HG03095 (cell line): ENCODE data around the gene ING3.

Experiments
- ATAC-seq: cut with Tn5 transposase; IDR thresholded peaks from one replicate; pipeline ENCODE4 v1.9.1; 2021; ENCODE audit warnings: moderate library complexity; ENCODE audit not compliant: unreplicated experiment

The ING3 gene

GRCh38 chr7:120950539-120951308 is at the start of gene ING3:
Gene ING3, plus strand, starts transcription at chr7:120950777. Its CDS starts 120 bp downstream, at chr7:120950897.
- peak; percentile 97 for ATAC-seq

- ATAC-seq = no peak
Measured at GRCh38 chr7:120915314-120916105, 35.1 kb upstream of the ING3 start.

- ATAC-seq = no peak
Measured at GRCh38 chr7:120916121-120916520, 34.5 kb upstream of the ING3 start.

GRCh38 chr7:120916538-120916937 is 34.0 kb upstream of the ING3 start:
- no peak for ATAC-seq

GRCh38 chr7:120919466-120919865 is 31.1 kb upstream of the ING3 start:
- ATAC-seq = no peak

- no peak for ATAC-seq
Measured at GRCh38 chr7:120920034-120920433, 30.5 kb upstream of the ING3 start.

GRCh38 chr7:120920591-120921274 is 29.8 kb upstream of the ING3 start:
- no peak for ATAC-seq

GRCh38 chr7:120924837-120925236 is 25.7 kb upstream of the ING3 start:
- ATAC-seq = no peak

- no peak for ATAC-seq
Measured at GRCh38 chr7:120925392-120925791, 25.2 kb upstream of the ING3 start.

- ATAC-seq = no peak
Measured at GRCh38 chr7:120926943-120927346, 23.6 kb upstream of the ING3 start.

GRCh38 chr7:120927454-120928103 is 23.0 kb upstream of the ING3 start:
- peak; percentile 90 for ATAC-seq

- no peak for ATAC-seq
Measured at GRCh38 chr7:120931243-120931642, 19.3 kb upstream of the ING3 start.

GRCh38 chr7:120933475-120933874 is 17.1 kb upstream of the ING3 start:
- no peak for ATAC-seq

GRCh38 chr7:120939345-120939744 is 11.2 kb upstream of the ING3 start:
- ATAC-seq = no peak

GRCh38 chr7:120941064-120941463 is 9.5 kb upstream of the ING3 start:
- ATAC-seq = no peak

- ATAC-seq = no peak
Measured at GRCh38 chr7:120941856-120942255, 8.7 kb upstream of the ING3 start.

- ATAC-seq = no peak
Measured at GRCh38 chr7:120942861-120943260, 7.7 kb upstream of the ING3 start.

- ATAC-seq = no peak
Measured at GRCh38 chr7:120944826-120945562, 5.6 kb upstream of the ING3 start.

GRCh38 chr7:120947980-120948379 is 2.6 kb upstream of the ING3 start:
- ATAC-seq = no peak

GRCh38 chr7:120949393-120949911 is 1.1 kb upstream of the ING3 start:
- no peak for ATAC-seq
